CD4-positive, alpha-beta memory T cell (primary cell): ENCODE measurements around the gene LGALS3. TPM values are rescaled to one million over a fixed set of nuclear protein-coding genes. Genes with fewer than 3 reads are reported as not detected.

Source experiments
- CTCF ChIA-PET: fragments of 350-600 bp; sonication (Branson Sonifier 250); formaldehyde crosslinking; loops from one replicate; lab custom pipeline; 2021; ENCODE audit warnings: inconsistent platforms; ENCODE audit not compliant: partially characterized antibody; lab: Charles Lee
- POLR2A ChIA-PET: fragments of 350-600 bp; sonication (Branson Sonifier 250); formaldehyde crosslinking; loops from one replicate; lab custom pipeline; 2021; ENCODE audit not compliant: partially characterized antibody; lab: Charles Lee
- DNase-seq, 5 donors: peaks; one replicate each; pipeline versions ENCODE4 v3.0.0 to v3.0.0-alpha.2; 2020 to 2022; ENCODE audit warnings: mixed read lengths in 1 of 5
- H3K27ac ChIP-seq: one replicate; pipeline ENCODE4 v1.7.0; 2013; ENCODE audit warnings: low read depth, low read length
- H3K27me3 ChIP-seq: 2 replicates; pipeline ENCODE4 v1.7.0; 2013; ENCODE audit warnings: mild to moderate bottlenecking, low read length, moderate library complexity; ENCODE audit not compliant: insufficient read depth
- H3K36me3 ChIP-seq: 2 replicates; pipeline ENCODE4 v1.7.0; 2013; ENCODE audit warnings: mild to moderate bottlenecking, low read length, moderate library complexity; ENCODE audit not compliant: insufficient read depth
- H3K4me1 ChIP-seq: 2 replicates; pipeline ENCODE4 v1.7.0; 2013; ENCODE audit warnings: mild to moderate bottlenecking, low read length, moderate library complexity; ENCODE audit not compliant: insufficient read depth
- H3K4me3 ChIP-seq, 2 donors: one replicate each; pipeline ENCODE4 v1.7.0; 2013; ENCODE audit warnings: low read length in 2 of 2, mild to moderate bottlenecking in 1 of 2
- H3K9me3 ChIP-seq, 2 donors: one replicate each; pipeline ENCODE4 v1.7.0; 2013; ENCODE audit warnings: low read length in 2 of 2, control low read depth in 1 of 2; ENCODE audit not compliant: control insufficient read depth in 1 of 2
- H3K27ac Mint-ChIP-seq, 7 donors: one replicate each; pipeline ENCODE4 v1.8.0; 2020 to 2021; ENCODE audit warnings: mixed read lengths in 7 of 7, mild to moderate bottlenecking in 6 of 7, inconsistent platforms in 3 of 7, moderate library complexity in 3 of 7
- H3K27me3 Mint-ChIP-seq, 2 donors: one replicate each; pipeline ENCODE4 v1.8.0; 2020 to 2021; ENCODE audit warnings: mixed read lengths in 2 of 2
- H3K36me3 Mint-ChIP-seq, 2 donors: one replicate each; pipeline ENCODE4 v1.8.0; 2020 to 2021; ENCODE audit warnings: mixed read lengths in 2 of 2, inconsistent platforms in 1 of 2, mild to moderate bottlenecking in 1 of 2
- H3K4me1 Mint-ChIP-seq, 4 donors: one replicate each; pipeline ENCODE4 v1.8.0; 2020 to 2021; ENCODE audit warnings: mixed read lengths in 4 of 4, mild to moderate bottlenecking in 1 of 4
- H3K4me3 Mint-ChIP-seq, 8 donors: one replicate each; pipeline ENCODE4 v1.8.0; 2020 to 2021; ENCODE audit warnings: mixed read lengths in 8 of 8, mild to moderate bottlenecking in 7 of 8, moderate library complexity in 6 of 8, inconsistent platforms in 3 of 8
- H3K9me3 Mint-ChIP-seq, 8 donors: one replicate each; pipeline ENCODE4 v1.8.0; 2020 to 2021; ENCODE audit warnings: mixed read lengths in 8 of 8, mild to moderate bottlenecking in 5 of 8, inconsistent platforms in 3 of 8, moderate library complexity in 1 of 8
- intact Hi-C: fragments of 100-400 bp; cut with micrococcal nuclease; formaldehyde crosslinking; loops from one replicate; pipeline ENCODE4 v1.15.1; 2023
- polyA plus RNA-seq, 2 donors: library from polyadenylated mRNA; unstranded; fragments of 300-500 nt; fragmentation: Illumina TruSeq; gene quantifications; one replicate each; pipeline ENCODE4 v1.2.3, GENCODE V29; 2021
- total RNA-seq, 2 experiments: library from RNA; stranded (reverse); gene quantifications; one replicate each; pipeline ENCODE4 v1.2.3, GENCODE V29; 2021

Gene LGALS3
- total and polyA plus RNA-seq, 4 experiments from 2014 or later: 46.3 to 98.1 (median 69.9) TPM

DNA sequence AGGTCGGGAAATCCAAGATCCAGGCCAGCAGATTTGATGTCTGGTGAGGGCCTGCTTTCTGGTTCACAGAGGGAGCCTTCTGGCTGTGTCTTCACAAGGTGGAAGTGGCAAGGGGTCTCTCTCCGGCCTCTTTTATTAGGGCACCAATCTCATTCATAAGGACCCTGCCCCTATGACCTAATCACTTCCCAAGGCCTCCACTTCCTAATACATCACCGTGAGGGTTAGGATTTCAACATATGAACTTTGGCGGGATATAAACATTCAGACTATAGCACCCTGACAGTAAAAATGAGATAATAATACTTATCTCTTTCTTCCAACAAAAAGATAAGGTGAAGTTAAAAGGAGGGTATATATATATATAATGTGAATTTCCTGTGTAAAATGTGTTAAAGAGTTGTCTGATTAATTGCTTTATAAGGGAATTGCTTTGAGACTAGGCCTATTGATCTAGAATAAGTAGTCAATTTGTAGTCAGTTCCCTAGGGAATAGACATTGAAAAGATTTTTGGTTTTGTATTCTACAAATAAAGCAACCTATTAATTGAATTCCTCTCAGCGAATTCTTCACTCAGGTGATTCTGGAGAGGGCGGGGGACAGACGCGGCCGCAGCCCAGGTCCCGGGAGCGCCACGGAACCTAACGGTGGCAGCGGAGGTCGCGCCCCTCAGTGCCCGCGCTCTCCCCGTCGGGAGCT, 516 bp upstream of the LGALS3 start:
- Mint-ChIP-seq H3K4me3 (peak overlapping the region; percentile 83 to 92 (median 84)), H3K9me3 (no peaks in the 10 kb centered on the region), H3K36me3 (no peaks in the 10 kb centered on the region), H3K4me1 (peaks cover 23 to 48% (median 30%) of the 10 kb centered on the region in 4 donors), H3K27me3 (peaks cover 0 to 1% of the 10 kb centered on the region in 2 donors), H3K27ac (peak overlapping the region in 6 of 7 donors; percentile 24 to 84 (median 61))
- H3K27ac ChIP-seq: peak overlapping the region; percentile 53
- intact Hi-C loops: loop anchor here (1.0 to 5.0 kb wide), 2 partner anchors 25 to 41 kb away; no protein-coding TSS in a partner anchor
- no peaks in the 10 kb centered on the region for H3K36me3 ChIP-seq
- no peaks in the 10 kb centered on the region for H3K27me3 ChIP-seq
- CTCF ChIA-PET: interaction anchor here (0.8 to 1.5 kb wide), 2 partner anchors 29 to 39 kb away, joined by 3 to 6 read pairs; no protein-coding TSS in a partner anchor
- H3K9me3 ChIP-seq: no peaks in the 10 kb centered on the region
- peaks cover 38% of the 10 kb centered on the region for H3K4me1 ChIP-seq
- peak overlapping the region in 1 of 2 donors; percentile 43 for H3K4me3 ChIP-seq
- DNase-seq: peak in 1 of 5 donors; percentile 13
- POLR2A ChIA-PET: interaction anchor here (0.7 to 2.4 kb wide), 5 partner anchors 10 to 35 kb away, joined by 3 to 38 read pairs (median 5); no protein-coding TSS in a partner anchor

DNA sequence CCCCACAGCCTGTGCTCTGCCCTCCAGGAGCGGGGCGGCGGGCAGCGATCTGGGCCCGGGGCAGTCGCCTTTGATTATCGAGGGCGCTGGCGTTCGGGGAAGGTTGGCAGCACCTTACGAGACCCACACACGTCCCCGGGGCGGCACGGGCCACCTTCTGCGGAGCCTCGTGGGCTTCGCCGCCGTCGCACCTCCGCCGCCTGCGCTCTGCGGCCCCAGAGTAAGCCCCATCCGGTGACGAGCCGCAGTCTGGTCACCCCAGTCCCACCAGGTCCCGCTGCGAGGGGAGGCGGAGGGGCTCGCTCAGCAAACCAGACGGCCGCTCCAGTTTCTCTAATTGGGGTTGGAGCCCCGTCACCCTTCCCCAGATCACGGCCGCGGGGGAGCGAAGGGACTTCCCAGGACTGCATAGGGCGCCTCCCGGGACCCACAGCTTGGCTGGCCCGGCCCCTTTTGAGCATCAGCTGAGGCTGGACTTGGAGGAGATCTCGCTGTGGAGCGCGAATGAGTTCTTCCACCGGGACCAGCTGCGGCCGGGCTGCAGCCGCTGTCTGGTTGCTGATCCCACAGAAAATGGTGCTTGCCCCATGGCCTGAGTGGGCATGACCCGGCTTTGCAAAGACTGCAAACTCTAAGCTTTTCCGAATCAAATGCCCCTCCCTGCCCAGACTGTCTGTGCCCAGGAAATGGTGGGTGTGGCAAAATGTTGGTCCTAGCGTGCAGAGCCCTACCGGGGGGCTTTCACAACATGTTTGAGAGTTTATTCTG, 560 bp downstream of the LGALS3 start:
- peak overlapping the region; percentile 1 to 43 for H3K4me3 ChIP-seq
- ChIA-PET POLR2A (interaction anchor here (0.7 to 2.4 kb wide), 8 partner anchors 9 to 37 kb away, joined by 3 to 38 read pairs (median 4); no protein-coding TSS in a partner anchor), CTCF (interaction anchor here (0.9 to 1.5 kb wide), 7 partner anchors 16 to 40 kb away, joined by 3 to 8 read pairs (median 5); no protein-coding TSS in a partner anchor)
- Mint-ChIP-seq H3K4me3 (peak overlapping the region; percentile 78 to 85 (median 82)), H3K27ac (peak overlapping the region; percentile 37 to 86 (median 61)), H3K4me1 (peaks cover 22 to 48% (median 30%) of the 10 kb centered on the region in 4 donors), H3K27me3 (peaks cover 0 to 1% of the 10 kb centered on the region in 2 donors), H3K9me3 (no peaks in the 10 kb centered on the region), H3K36me3 (no peaks in the 10 kb centered on the region)
- DNase-seq: peak; percentile 40 to 77 (median 47)
- no peaks in the 10 kb centered on the region for H3K36me3 ChIP-seq
- intact Hi-C loops: loop anchor here (1.0 to 5.0 kb wide), 2 partner anchors 26 to 42 kb away; no protein-coding TSS in a partner anchor
- H3K27ac ChIP-seq: peak overlapping the region; percentile 53
- H3K27me3 ChIP-seq: no peaks in the 10 kb centered on the region
- H3K9me3 ChIP-seq: no peaks in the 10 kb centered on the region
- H3K4me1 ChIP-seq: peaks cover 38% of the 10 kb centered on the region

DNA sequence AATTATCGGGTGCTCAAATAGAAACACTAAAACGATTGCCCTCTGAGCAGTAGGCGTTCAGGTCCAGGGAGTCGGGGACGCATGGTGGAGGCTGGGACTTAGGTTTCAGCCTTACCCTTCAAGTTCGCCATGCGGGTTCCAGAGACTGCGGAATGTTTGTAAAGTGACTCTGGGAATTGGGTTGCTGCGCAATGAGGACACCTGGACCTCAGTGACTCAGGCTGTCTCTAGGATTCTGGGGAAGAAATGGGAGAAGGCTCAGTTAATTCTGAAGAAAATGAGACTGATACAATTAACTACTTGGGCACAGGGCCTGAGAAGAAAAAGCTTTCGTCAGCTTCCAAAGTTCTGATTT, 1.1 kb downstream of the LGALS3 start:
- Histone ChIP-seq H3K27me3 (no peaks in the 10 kb centered on the region), H3K4me1 (peaks cover 34% of the 10 kb centered on the region), H3K27ac (peak overlapping the region; percentile 53), H3K9me3 (no peaks in the 10 kb centered on the region), H3K4me3 (peak overlapping the region; percentile 1 to 43), H3K36me3 (no peaks in the 10 kb centered on the region)
- Mint-ChIP-seq H3K4me3 (peak overlapping the region; percentile 78 to 85 (median 82)), H3K4me1 (peaks cover 19 to 45% (median 27%) of the 10 kb centered on the region in 4 donors), H3K36me3 (no peaks in the 10 kb centered on the region), H3K27me3 (peaks cover 0 to 1% of the 10 kb centered on the region in 2 donors), H3K9me3 (no peaks in the 10 kb centered on the region), H3K27ac (peak overlapping the region in 6 of 7 donors; percentile 37 to 86 (median 60))
- intact Hi-C loops: no loop called here
- ChIA-PET POLR2A (interaction anchor here (0.8 to 2.4 kb wide), 6 partner anchors 19 to 37 kb away, joined by 3 to 38 read pairs (median 4); no protein-coding TSS in a partner anchor), CTCF (interaction anchor here (0.9 to 2.3 kb wide), 8 partner anchors 16 to 41 kb away, joined by 3 to 12 read pairs (median 5); no protein-coding TSS in a partner anchor)
- DNase-seq: no peak

DNA sequence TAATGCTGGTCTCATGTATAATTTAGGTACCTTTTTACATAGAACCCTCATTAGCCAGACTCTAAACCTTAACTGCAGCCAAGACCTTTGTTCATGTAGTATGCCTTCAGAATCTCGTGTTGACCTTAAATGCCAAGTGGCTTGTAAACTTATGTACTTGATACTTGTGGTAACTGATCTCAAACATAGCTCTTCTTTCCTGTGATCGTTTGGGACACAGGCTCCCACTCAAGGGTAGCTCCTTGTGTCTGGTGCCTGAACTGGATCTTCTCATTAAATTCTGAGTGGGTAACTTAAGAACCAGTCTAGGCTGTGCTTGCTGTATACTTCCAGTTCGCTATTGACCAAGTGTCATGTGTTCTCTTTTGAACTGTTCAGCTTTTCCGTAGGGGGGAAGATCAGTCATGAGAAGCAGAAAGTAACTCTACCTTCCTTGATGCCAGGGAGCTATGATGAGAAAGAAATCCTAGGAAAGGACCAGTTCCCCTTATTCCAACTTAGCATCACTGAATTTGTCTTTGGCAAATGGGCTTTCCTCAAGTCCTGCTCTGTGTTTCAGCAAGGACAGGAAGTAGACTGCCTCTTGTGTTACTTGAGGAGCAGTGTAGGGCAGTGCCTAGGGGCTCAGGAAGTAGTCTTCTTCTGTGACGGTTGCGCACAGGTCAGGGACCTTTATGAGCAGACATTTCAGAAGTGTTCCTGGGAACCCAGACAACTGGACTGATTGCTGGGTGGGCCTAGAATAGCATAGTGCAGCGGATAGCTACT, 2.5 kb downstream of the LGALS3 start:
- ChIA-PET POLR2A (interaction anchor here (0.7 to 1.7 kb wide), 3 partner anchors 23 to 29 kb away, joined by 3 to 12 read pairs (median 4); no protein-coding TSS in a partner anchor), CTCF (interaction anchor here (0.7 to 2.3 kb wide), 9 partner anchors 8 to 41 kb away, joined by 3 to 14 read pairs (median 5); no protein-coding TSS in a partner anchor)
- H3K36me3 Mint-ChIP-seq: no peaks in the 10 kb centered on the region
- H3K9me3 Mint-ChIP-seq: no peaks in the 10 kb centered on the region
- H3K27me3 Mint-ChIP-seq: peaks cover 0 to 1% of the 10 kb centered on the region in 2 donors
- intact Hi-C loops: no loop called here
- H3K4me1 Mint-ChIP-seq: peaks cover 15 to 31% (median 20%) of the 10 kb centered on the region in 4 donors
- Histone ChIP-seq H3K36me3 (no peaks in the 10 kb centered on the region), H3K4me1 (peaks cover 26% of the 10 kb centered on the region), H3K9me3 (no peaks in the 10 kb centered on the region), H3K27me3 (no peaks in the 10 kb centered on the region), H3K27ac (no peak overlapping the region), H3K4me3 (no peak overlapping the region)
- H3K27ac Mint-ChIP-seq: peak overlapping the region; percentile 3 to 78 (median 45)
- DNase-seq: peak in 1 of 5 donors; percentile 11
- H3K4me3 Mint-ChIP-seq: peak overlapping the region in 7 of 8 donors; percentile 14 to 83 (median 71)

DNA sequence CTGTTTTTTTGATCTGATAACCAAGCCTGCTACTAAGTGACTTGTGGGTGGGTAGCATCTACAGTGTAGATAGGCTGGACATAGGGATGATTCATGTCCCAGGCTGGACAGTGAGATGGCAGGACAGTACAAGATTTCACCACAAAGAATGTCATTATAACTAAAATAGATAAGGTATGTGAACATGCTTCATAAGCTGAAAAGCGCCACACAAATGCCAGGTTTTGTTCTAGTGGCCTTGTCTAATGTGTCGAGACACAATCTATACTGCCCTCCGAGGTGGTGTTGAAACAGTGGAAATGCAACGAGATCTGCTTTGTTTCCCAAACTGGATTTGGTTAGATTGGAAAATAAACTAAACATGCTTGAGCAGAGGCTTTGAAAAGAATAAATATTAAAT, 4.4 kb downstream of the LGALS3 start:
- Histone ChIP-seq H3K4me3 (no peak overlapping the region), H3K9me3 (no peaks in the 10 kb centered on the region), H3K4me1 (peaks cover 23% of the 10 kb centered on the region), H3K36me3 (no peaks in the 10 kb centered on the region), H3K27ac (no peak overlapping the region), H3K27me3 (no peaks in the 10 kb centered on the region)
- no peak overlapping the region for H3K4me3 Mint-ChIP-seq
- DNase-seq: no peak
- no peaks in the 10 kb centered on the region for H3K36me3 Mint-ChIP-seq
- intact Hi-C loops: no loop called here
- peaks cover 15 to 24% (median 22%) of the 10 kb centered on the region in 4 donors for H3K4me1 Mint-ChIP-seq
- H3K9me3 Mint-ChIP-seq: no peaks in the 10 kb centered on the region
- no peak overlapping the region for H3K27ac Mint-ChIP-seq
- ChIA-PET CTCF (interaction anchor here (1.3 to 1.6 kb wide), 3 partner anchors 27 to 45 kb away, joined by 4 to 8 read pairs (median 6); no protein-coding TSS in a partner anchor), POLR2A (interaction anchor here (0.5 kb wide), 1 partner anchor 30 kb away, joined by 3 read pairs; no protein-coding TSS in a partner anchor)
- H3K27me3 Mint-ChIP-seq: peaks cover 0 to 1% of the 10 kb centered on the region in 2 donors

DNA sequence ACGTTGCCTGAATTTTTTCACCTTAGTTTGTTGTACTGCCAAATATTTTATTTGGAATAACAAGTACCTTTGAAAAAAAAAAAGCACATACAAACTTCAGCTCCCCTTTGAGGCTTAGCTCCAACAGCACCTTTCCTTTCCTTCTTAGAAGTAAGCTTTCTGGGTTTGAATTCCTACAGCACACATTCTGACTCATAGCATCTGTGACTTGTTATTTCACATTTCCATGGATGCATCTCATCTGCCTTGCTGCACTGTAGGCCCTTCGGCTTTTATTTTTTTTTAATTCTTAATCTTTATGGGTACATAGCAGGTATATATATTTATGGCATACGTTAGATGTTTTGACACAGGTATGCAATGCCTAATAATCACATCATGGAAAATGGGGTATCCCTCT, 7.2 kb downstream of the LGALS3 start:
- H3K9me3 ChIP-seq: no peaks in the 10 kb centered on the region
- H3K27ac ChIP-seq: no peak overlapping the region
- no peak overlapping the region for H3K27ac Mint-ChIP-seq
- no peak overlapping the region for H3K4me3 ChIP-seq
- no peaks in the 10 kb centered on the region for H3K27me3 ChIP-seq
- intact Hi-C loops: no loop called here
- peaks cover 3% of the 10 kb centered on the region for H3K36me3 ChIP-seq
- DNase-seq: no peak
- ChIA-PET POLR2A (interaction anchor here (0.6 to 2.3 kb wide), 2 partner anchors 33 to 45 kb away, joined by 3 to 8 read pairs; no protein-coding TSS in a partner anchor), CTCF (interaction anchor here (2.1 kb wide), 1 partner anchor 34 kb away, joined by 4 read pairs; no protein-coding TSS in a partner anchor)
- H3K4me1 ChIP-seq: peaks cover 10% of the 10 kb centered on the region
- peaks cover 6 to 10% of the 10 kb centered on the region in 2 donors for H3K36me3 Mint-ChIP-seq
- H3K27me3 Mint-ChIP-seq: no peaks in the 10 kb centered on the region
- H3K4me3 Mint-ChIP-seq: no peak overlapping the region
- peaks cover 9 to 12% (median 10%) of the 10 kb centered on the region in 4 donors for H3K4me1 Mint-ChIP-seq
- no peaks in the 10 kb centered on the region for H3K9me3 Mint-ChIP-seq
